HFFc6 (cell line): ENCODE measurements around the gene MORC2. TPM values are rescaled to one million over a fixed set of nuclear protein-coding genes. Genes with fewer than 3 reads are reported as not detected.

Experiments used
- DNase-seq: peaks from one replicate; pipeline ENCODE4 v3.0.0-alpha.2; 2018
- H3K27ac Mint-ChIP-seq: 2 replicates; pipeline ENCODE4 v1.8.0; 2020; ENCODE audit warnings: mild to moderate bottlenecking, mixed read lengths
- H3K27me3 Mint-ChIP-seq: 2 replicates; pipeline ENCODE4 v1.8.0; 2021; ENCODE audit warnings: mild to moderate bottlenecking, moderate library complexity, mixed read lengths; ENCODE audit not compliant: insufficient read depth
- H3K36me3 Mint-ChIP-seq: 2 replicates; pipeline ENCODE4 v1.8.0; 2021; ENCODE audit warnings: low read depth, mixed read lengths
- H3K4me1 Mint-ChIP-seq: 2 replicates; pipeline ENCODE4 v1.8.0; 2020; ENCODE audit warnings: low read depth, mixed read lengths
- H3K4me3 Mint-ChIP-seq: 2 replicates; pipeline ENCODE4 v1.8.0; 2020; ENCODE audit warnings: mild to moderate bottlenecking, moderate library complexity, mixed read lengths
- H3K9me3 Mint-ChIP-seq: 2 replicates; pipeline ENCODE4 v1.8.0; 2020; ENCODE audit warnings: mild to moderate bottlenecking, mixed read lengths
- total RNA-seq, 6 experiments: library from RNA; stranded (reverse); fragmentation: NEBNext Ultra II Directional; extraction: Animal tissue kit (Norgen Biotek cat#: 25700); gene quantifications; 2 replicates in 1 of 6; 3 replicates in 5 of 6; pipeline ENCODE4 v1.2.3, GENCODE V29; 2021
- TF ChIP-seq, protein P1 (sequence below): fragments of 200-600 bp; sonication (generic); IDR thresholded peaks from 2 replicates; pipeline ENCODE4 v1.5.0; 2021; ENCODE audit warnings: antibody characterized with exemption, mild to moderate bottlenecking

MORC2 gene
- total RNA-seq, 6 experiments from 2014 or later: 22.0 to 30.5 (median 24.5) TPM

DNA sequence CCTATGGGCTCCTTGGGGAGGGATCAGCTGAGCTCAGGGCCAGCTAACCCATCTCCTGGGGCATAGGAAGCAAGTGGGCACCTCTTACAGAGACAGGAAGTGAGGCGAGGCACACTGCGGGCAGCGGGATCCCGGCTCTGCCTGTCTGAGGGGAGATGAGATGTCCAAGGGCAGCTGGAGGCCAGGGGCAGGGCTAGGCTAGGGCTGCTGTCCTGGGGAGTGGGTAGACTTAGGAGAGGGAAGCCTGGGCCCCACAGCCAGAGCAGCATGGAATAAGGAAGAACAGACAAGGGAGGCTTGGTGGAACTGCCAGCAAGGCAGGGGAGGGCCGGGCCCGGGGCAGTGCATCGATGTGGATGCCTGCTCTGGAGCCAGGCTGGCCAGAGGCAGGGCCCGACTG is 76.3 kb downstream of the MORC2 start:
- DNase-seq: no peak
- no peaks in the 10 kb centered on the region for H3K9me3 Mint-ChIP-seq
- no peaks in the 10 kb centered on the region for H3K36me3 Mint-ChIP-seq
- no peaks in the 10 kb centered on the region for H3K4me1 Mint-ChIP-seq
- no peak overlapping the region for H3K4me3 Mint-ChIP-seq
- TF ChIP-seq, protein P1, sequence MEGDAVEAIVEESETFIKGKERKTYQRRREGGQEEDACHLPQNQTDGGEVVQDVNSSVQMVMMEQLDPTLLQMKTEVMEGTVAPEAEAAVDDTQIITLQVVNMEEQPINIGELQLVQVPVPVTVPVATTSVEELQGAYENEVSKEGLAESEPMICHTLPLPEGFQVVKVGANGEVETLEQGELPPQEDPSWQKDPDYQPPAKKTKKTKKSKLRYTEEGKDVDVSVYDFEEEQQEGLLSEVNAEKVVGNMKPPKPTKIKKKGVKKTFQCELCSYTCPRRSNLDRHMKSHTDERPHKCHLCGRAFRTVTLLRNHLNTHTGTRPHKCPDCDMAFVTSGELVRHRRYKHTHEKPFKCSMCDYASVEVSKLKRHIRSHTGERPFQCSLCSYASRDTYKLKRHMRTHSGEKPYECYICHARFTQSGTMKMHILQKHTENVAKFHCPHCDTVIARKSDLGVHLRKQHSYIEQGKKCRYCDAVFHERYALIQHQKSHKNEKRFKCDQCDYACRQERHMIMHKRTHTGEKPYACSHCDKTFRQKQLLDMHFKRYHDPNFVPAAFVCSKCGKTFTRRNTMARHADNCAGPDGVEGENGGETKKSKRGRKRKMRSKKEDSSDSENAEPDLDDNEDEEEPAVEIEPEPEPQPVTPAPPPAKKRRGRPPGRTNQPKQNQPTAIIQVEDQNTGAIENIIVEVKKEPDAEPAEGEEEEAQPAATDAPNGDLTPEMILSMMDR: no peak
- H3K27me3 Mint-ChIP-seq: no peaks in the 10 kb centered on the region; the same call in 1 of the 2 replicates
- no peak overlapping the region for H3K27ac Mint-ChIP-seq

DNA sequence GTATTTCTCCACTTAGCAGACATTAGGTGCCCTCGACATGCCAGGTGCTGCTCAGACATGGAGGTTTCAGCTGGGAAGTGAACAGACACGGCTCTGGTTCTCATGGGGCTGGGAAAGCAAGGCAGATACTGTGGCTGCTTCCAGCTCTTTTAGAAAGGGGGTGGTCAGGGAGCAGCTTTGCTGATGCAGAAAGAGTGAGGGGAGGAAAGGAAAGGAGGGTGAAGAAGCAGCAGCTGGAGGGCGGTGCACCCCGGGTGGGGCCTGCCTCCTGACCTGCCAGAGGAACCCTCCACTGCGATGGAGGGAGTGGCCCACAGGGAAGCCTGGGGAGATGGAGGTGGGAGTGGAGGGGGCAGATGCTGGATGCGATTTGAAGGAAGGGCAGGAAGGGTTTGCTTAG is 76.8 kb downstream of the MORC2 start:
- DNase-seq: no peak
- Mint-ChIP-seq H3K27me3 (no peaks in the 10 kb centered on the region; the same call in 1 of the 2 replicates), H3K4me1 (no peaks in the 10 kb centered on the region), H3K4me3 (no peak overlapping the region), H3K27ac (no peak overlapping the region), H3K9me3 (no peaks in the 10 kb centered on the region), H3K36me3 (no peaks in the 10 kb centered on the region)
- TF ChIP-seq, protein P1: no peak

DNA sequence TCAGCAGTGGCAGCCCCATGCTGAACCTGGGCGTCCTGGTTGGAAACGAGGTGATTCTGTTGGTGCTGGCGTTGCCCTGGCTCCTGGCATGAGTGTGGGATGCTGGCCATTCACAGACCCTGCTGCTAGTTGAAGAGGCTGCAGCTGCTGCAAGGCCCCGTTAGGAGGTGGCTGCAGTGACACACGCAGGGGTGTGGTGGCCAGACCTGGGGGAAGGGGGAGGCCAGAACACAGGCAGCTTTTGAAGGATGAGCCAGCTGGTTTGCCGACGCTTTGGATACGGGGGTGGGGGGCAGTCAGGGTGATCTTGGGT is 77.2 kb downstream of the MORC2 start:
- Mint-ChIP-seq H3K9me3 (no peaks in the 10 kb centered on the region), H3K27ac (no peak overlapping the region), H3K27me3 (peaks cover 2% of the 10 kb centered on the region), H3K4me3 (no peak overlapping the region), H3K36me3 (no peaks in the 10 kb centered on the region), H3K4me1 (no peaks in the 10 kb centered on the region)
- TF ChIP-seq, protein P1: no peak
- DNase-seq: no peak

DNA sequence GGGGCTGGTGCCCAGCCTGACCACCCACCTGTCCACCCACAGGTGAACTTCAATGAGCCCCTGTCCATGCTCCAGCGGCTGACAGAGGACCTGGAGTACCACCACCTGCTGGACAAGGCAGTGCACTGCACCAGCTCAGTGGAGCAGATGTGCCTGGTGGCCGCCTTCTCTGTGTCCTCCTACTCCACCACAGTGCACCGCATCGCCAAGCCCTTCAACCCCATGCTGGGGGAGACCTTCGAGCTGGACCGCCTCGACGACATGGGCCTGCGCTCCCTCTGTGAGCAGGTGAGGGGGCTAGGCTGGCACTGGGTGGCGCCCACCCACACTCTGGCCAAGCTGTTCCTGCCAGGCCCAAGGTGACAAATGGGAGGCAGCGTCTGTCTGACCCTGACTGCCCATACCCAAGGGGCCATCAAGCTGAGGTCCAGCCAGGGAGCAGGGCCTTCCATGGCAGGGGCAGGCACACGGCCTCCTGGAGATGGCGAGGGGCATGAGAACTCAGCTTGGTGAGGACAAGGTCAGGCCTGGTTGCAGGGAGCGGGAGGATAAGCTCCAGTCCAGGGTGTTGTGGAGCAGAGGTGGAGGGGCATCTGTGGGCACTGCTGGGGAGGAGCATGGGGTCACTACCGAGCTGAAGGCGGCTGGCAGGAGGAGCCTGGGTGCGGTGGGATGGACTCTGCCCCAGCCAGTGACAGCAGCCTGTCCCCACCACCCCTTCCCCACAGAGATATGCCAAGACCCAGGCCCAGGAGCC is 77.7 kb downstream of the MORC2 start:
- H3K9me3 Mint-ChIP-seq: no peaks in the 10 kb centered on the region
- H3K27ac Mint-ChIP-seq: no peak overlapping the region
- H3K27me3 Mint-ChIP-seq: peaks cover 3% of the 10 kb centered on the region
- no peaks in the 10 kb centered on the region for H3K4me1 Mint-ChIP-seq
- no peak overlapping the region for H3K4me3 Mint-ChIP-seq
- DNase-seq: peak; percentile 21
- TF ChIP-seq, protein P1: peak; percentile 92
- no peaks in the 10 kb centered on the region for H3K36me3 Mint-ChIP-seq

DNA sequence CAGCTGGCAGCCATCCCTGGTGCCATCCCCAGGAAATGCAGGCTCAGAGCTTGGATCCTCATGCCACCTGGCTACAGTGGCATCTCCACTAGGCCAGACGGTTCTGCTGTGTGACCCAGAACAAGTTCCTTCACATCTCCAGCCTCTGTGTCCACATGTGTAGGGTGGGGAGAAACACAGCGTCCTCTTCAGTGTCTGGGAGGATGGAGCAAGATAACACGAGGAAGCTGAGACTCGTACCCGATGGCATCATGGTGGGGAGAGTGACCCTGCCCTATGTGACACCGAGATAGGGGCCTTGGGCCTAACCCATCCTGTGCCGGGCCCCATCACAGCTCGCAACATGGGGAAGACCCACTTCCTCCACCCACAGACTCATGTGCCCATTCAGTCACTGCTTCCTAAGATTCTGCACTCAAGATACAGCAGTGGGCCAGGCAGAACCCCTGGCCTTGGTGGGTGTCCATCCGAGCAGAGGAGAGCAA is 78.5 kb downstream of the MORC2 start:
- Mint-ChIP-seq H3K4me3 (no peak overlapping the region), H3K36me3 (no peaks in the 10 kb centered on the region), H3K27me3 (peaks cover 5% of the 10 kb centered on the region), H3K4me1 (no peaks in the 10 kb centered on the region), H3K27ac (no peak overlapping the region), H3K9me3 (no peaks in the 10 kb centered on the region)
- TF ChIP-seq, protein P1: no peak
- DNase-seq: no peak
